K562 (cell line): Measurements from ENCODE around the gene RAB40B. TPM values are rescaled to one million over a fixed set of nuclear protein-coding genes. Genes with fewer than 3 reads are reported as not detected.
A peak's percentile ranks its signal among the peaks of the same experiment; 100 is the strongest.

Experiments
- ATAC-seq: fragments of 200-7000 bp; cut with Tn5 transposase; 3 replicates; pipeline ENCODE4 v1.9.1; 2020; ENCODE audit warnings: moderate library complexity
- BruUV-seq: library from RNA; stranded (reverse); fragments of 400-500 nt; replicated peaks from 2 replicates; lab custom pipeline; 2021; lab: Mats Ljungman, UMichigan
- CTCF ChIA-PET: fragments of 300-600 bp; formaldehyde crosslinking; extraction: SDS; loops from one replicate; lab custom pipeline; 2021; ENCODE audit warnings: low intra/inter-chr PET ratio; lab: Yijun Ruan, JAX
- POLR2A ChIA-PET: fragments of 300-600, 350-650 bp; sonication (Branson Sonifier 250); formaldehyde crosslinking; extraction: SDS; loops from one replicate; lab custom pipeline; 2021; ENCODE audit warnings: antibody characterized with exemption, inconsistent platforms; lab: Yijun Ruan, JAX
- DNase-seq, 4 experiments: peaks; one replicate each; pipeline versions ENCODE4 v3.0.0 to v3.0.0-alpha.2; 2011 to 2018; ENCODE audit warnings: low spot score in 3 of 4, mixed read lengths in 3 of 4; ENCODE audit errors: extremely low read depth in 1 of 4
- FAIRE-seq: peaks from 2 replicates; lab custom pipeline; 2011; peaks lifted over from hg19 to GRCh38; lab: Jason Lieb, UNC
- H2AFZ ChIP-seq: 2 replicates; pipeline ENCODE4 v1.6.0; 2011; ENCODE audit warnings: low read depth, low read length, control low read depth, inconsistent platforms
- H3K27ac ChIP-seq: fragments of 200-600 bp; 3 replicates; pipeline ENCODE4 v1.8.0; 2011; ENCODE audit warnings: low read depth, mild to moderate bottlenecking, control low read depth, inconsistent platforms, low read length, moderate library complexity, mixed read lengths; ENCODE audit errors: extremely low read depth
- H3K27me3 ChIP-seq, 2 experiments: fragments of 300-600 bp in 1 of 2; 2 replicates in 1 of 2; 3 replicates in 1 of 2; pipeline versions ENCODE4 v1.6.0 to v1.8.0; 2011; ENCODE audit warnings: inconsistent platforms in 2 of 2, low read length in 2 of 2, mild to moderate bottlenecking in 1 of 2, mixed read lengths in 1 of 2, moderate library complexity in 1 of 2; ENCODE audit not compliant: control insufficient read depth in 2 of 2, insufficient read depth in 2 of 2
- H3K36me3 ChIP-seq: fragments of 300-600 bp; 3 replicates; pipeline ENCODE4 v1.8.0; 2011; ENCODE audit warnings: mild to moderate bottlenecking, low read length, inconsistent platforms; ENCODE audit not compliant: control insufficient read depth, insufficient read depth
- H3K4me1 ChIP-seq, 2 experiments: fragments of 200-600 bp in 1 of 2; replicated peaks in 1 of 2; 2 replicates in 1 of 2; 3 replicates in 1 of 2; pipeline versions ENCODE4 v1.5.1 to v1.8.0; 2011; ENCODE audit warnings: inconsistent platforms in 2 of 2, low read length in 2 of 2, mild to moderate bottlenecking in 1 of 2, mixed read lengths in 1 of 2, moderate library complexity in 1 of 2; ENCODE audit not compliant: control insufficient read depth in 2 of 2, insufficient read depth in 2 of 2
- H3K4me2 ChIP-seq: 2 replicates; pipeline ENCODE4 v1.6.1; 2011; ENCODE audit warnings: low read length, control low read depth, inconsistent platforms, mixed read lengths; ENCODE audit not compliant: insufficient read depth
- H3K4me3 ChIP-seq: fragments of 200-600 bp; sonication (generic), shearing (Covaris generic); 2 replicates; pipeline ENCODE4 v1.5.1; 2016; ENCODE audit warnings: control low read depth, inconsistent platforms
- H3K79me2 ChIP-seq: fragments of 200-600 bp; 3 replicates; pipeline ENCODE4 v1.8.0; 2011; ENCODE audit warnings: low read length, inconsistent platforms; ENCODE audit not compliant: control insufficient read depth, insufficient read depth
- H3K9ac ChIP-seq, 2 experiments: 2 replicates each; pipeline versions ENCODE4 v1.6.0 to v1.6.1; 2011; ENCODE audit warnings: low read depth in 2 of 2, low read length in 2 of 2, control low read depth in 1 of 2, inconsistent platforms in 1 of 2, mild to moderate bottlenecking in 1 of 2, mixed read lengths in 1 of 2; ENCODE audit not compliant: insufficient read depth in 1 of 2
- H3K9me1 ChIP-seq: one replicate; pipeline ENCODE4 v1.6.0; 2011; ENCODE audit warnings: inconsistent platforms, mild to moderate bottlenecking, low read length, moderate library complexity; ENCODE audit not compliant: control insufficient read depth, insufficient read depth
- H3K9me3 ChIP-seq: replicated peaks from 2 replicates; pipeline ENCODE4 v1.5.1; 2011; ENCODE audit warnings: low read depth, low read length, inconsistent platforms; ENCODE audit not compliant: control insufficient read depth, insufficient read depth
- H4K20me1 ChIP-seq: replicated peaks from 2 replicates; pipeline ENCODE4 v1.6.1; 2011; ENCODE audit warnings: low read length, inconsistent platforms, mixed read lengths; ENCODE audit not compliant: control insufficient read depth, insufficient read depth
- ELK1 ChIP-seq: sonication (generic); formaldehyde crosslinking; IDR thresholded peaks from 2 replicates; pipeline ENCODE4 v1.8.1; 2022; ENCODE audit warnings: missing genetic modification reagents
- NEUROD1 ChIP-seq: fragments of 150-350 bp; IDR thresholded peaks from 2 replicates; pipeline ENCODE4 v1.6.1; 2014; ENCODE audit warnings: borderline replicate concordance, low read length, low read depth; ENCODE audit not compliant: partially characterized antibody
- POLR2H ChIP-seq: IDR thresholded peaks from 2 replicates; pipeline ENCODE4 v1.6.1; 2016; ENCODE audit warnings: missing genetic modification characterization, low read depth, mild to moderate bottlenecking, control low read depth, missing compliant biosample characterization, moderate library complexity
- RNF219 ChIP-seq: fragments of 250-450 bp; sonication (Bioruptor Pico); IDR thresholded peaks from 2 replicates; pipeline ENCODE4 v1.5.0; 2022; ENCODE audit warnings: mild to moderate bottlenecking
- TFAM ChIP-seq: fragments of 250-450 bp; sonication (Bioruptor Pico); conservative IDR thresholded peaks from 2 replicates; pipeline ENCODE4 v1.5.0; 2021; ENCODE audit warnings: mild to moderate bottlenecking, moderate library complexity
- VEZF1 ChIP-seq: fragments of 200-800 bp; sonication (Bioruptor generic); IDR thresholded peaks from 2 replicates; pipeline ENCODE4 v1.6.1; 2017; ENCODE audit warnings: missing genetic modification characterization, missing compliant biosample characterization
- ZBTB40 ChIP-seq, 2 experiments: fragments of 450-650 bp in 1 of 2; sonication (generic) in 1 of 2; formaldehyde crosslinking in 1 of 2; IDR thresholded peaks; 2 replicates each; pipeline versions ENCODE4 v1.7.1 to v1.9.0; 2016 to 2022; ENCODE audit warnings: inconsistent platforms in 1 of 2, mild to moderate bottlenecking in 1 of 2, missing genetic modification reagents in 1 of 2
- WGBS: fragments of 100-300 bp; shearing (Covaris generic); methylation state at CpG from one replicate; pipeline ENCODE4 v1.1.6; 2016; ENCODE audit warnings: low coverage, mixed read lengths; ENCODE audit not compliant: insufficient coverage; ENCODE audit errors: missing lambda C conversion rate; 5-methylcytosine and 5-hydroxymethylcytosine counted together
- in situ Hi-C: fragments of 300-500 bp; cut with MboI; formaldehyde crosslinking; loops from 4 replicates; pipeline ENCODE4 v1.15.0; 2018; ENCODE audit warnings: inconsistent platforms, mixed read lengths
- intact Hi-C: fragments of 100-400 bp; cut with micrococcal nuclease; formaldehyde crosslinking; loops from 2 replicates; pipeline ENCODE4 v1.14.2; 2022
- polyA plus RNA-seq, 8 experiments: library from polyadenylated mRNA; depleted of rRNA in 4 of 8; stranded (reverse) in 5 of 8; unstranded in 3 of 8; fragments of >200 nt; fragmentation: Nextera tagmentation in 2 of 8; fragmentation: Illumina TruSeq in 1 of 8; extraction: Ambion mirVana in 2 of 8; extraction: Trizol in 1 of 8; gene quantifications; 2 replicates each; pipeline versions ENCODE4 v1.2.1 to v1.2.3, GENCODE V29; 2011 to 2014; ENCODE audit warnings: inconsistent platforms in 1 of 8, missing spikeins in 1 of 8
- total RNA-seq, 7 experiments: library from RNA; depleted of rRNA in 6 of 7; stranded (reverse); fragments of >200 nt in 6 of 7; fragmentation: Illumina TruSeq in 2 of 7; extraction: Trizol in 2 of 7; gene quantifications; 2 replicates each; pipeline versions ENCODE4 v1.2.1 to v1.2.3, GENCODE V29; 2011 to 2021; ENCODE audit warnings: low replicate concordance in 1 of 7

Gene RAB40B
- total and polyA plus RNA-seq, 9 of the 15 experiments (the other 6 are each of a cell fraction or from before 2014, with no cell fraction given): 0.13 to 4.6 (median 1.4) TPM

- WGBS: 40% methylated on average over 10 of the region's 10 CpGs
- CTCF ChIA-PET: no interaction called here
- H3K27ac ChIP-seq: no peak overlapping the region
- TF ChIP-seq TFAM (CRISPR knock-in tag) (no peak), ELK1 (CRISPR knock-in tag) (no peak), POLR2H (tag) (no peak), ZBTB40 (IDR thresholded peaks at IDR 0.05) (no peak), ZBTB40 (CRISPR knock-in tag; IDR thresholded peaks at IDR 0.05) (no peak), VEZF1 (CRISPR knock-in tag) (no peak), RNF219 (CRISPR knock-in tag) (no peak), NEUROD1 (no peak)
- POLR2A ChIA-PET: no interaction called here
- intact Hi-C loops: no loop called here
- FAIRE-seq (peak; percentile 15), ATAC-seq (no peak), DNase-seq (no peak)
- no peak overlapping the region for H3K4me3 ChIP-seq
- H3K4me2 ChIP-seq: no peak overlapping the region
- BruUV-seq: no TSS peak
- H3K9me1 ChIP-seq: no peaks in the 10 kb centered on the region
- H3K4me1 ChIP-seq: peaks cover 11 to 47% of the 10 kb centered on the region in 2 experiments; a peak in 4 of 5 replicates
- no peaks in the 10 kb centered on the region for H3K27me3 ChIP-seq
- H3K36me3 ChIP-seq: peaks cover 5% of the 10 kb centered on the region
- H3K79me2 ChIP-seq: peaks cover 25% of the 10 kb centered on the region
- peaks cover 11% of the 10 kb centered on the region; the same call in 1 of the 2 replicates for H4K20me1 ChIP-seq
- in situ Hi-C loops: no loop called here
- H3K9ac ChIP-seq: peak overlapping the region in 1 of 2 experiments; percentile 69; a peak in 2 of 4 replicates
- H3K9me3 ChIP-seq: no peaks in the 10 kb centered on the region
- no peak overlapping the region for H2AFZ ChIP-seq
Observed at GRCh38 chr17:82650723-82651122, 47.8 kb downstream of the RAB40B start.
